Measurements from ENCODE around the gene HNRNPR.
"Not testable (repeated sequence)": the region's sequence is repeated elsewhere in the genome, so short reads cannot be mapped to it uniquely, and the experiment has no call there.

Gene HNRNPR

DNA sequence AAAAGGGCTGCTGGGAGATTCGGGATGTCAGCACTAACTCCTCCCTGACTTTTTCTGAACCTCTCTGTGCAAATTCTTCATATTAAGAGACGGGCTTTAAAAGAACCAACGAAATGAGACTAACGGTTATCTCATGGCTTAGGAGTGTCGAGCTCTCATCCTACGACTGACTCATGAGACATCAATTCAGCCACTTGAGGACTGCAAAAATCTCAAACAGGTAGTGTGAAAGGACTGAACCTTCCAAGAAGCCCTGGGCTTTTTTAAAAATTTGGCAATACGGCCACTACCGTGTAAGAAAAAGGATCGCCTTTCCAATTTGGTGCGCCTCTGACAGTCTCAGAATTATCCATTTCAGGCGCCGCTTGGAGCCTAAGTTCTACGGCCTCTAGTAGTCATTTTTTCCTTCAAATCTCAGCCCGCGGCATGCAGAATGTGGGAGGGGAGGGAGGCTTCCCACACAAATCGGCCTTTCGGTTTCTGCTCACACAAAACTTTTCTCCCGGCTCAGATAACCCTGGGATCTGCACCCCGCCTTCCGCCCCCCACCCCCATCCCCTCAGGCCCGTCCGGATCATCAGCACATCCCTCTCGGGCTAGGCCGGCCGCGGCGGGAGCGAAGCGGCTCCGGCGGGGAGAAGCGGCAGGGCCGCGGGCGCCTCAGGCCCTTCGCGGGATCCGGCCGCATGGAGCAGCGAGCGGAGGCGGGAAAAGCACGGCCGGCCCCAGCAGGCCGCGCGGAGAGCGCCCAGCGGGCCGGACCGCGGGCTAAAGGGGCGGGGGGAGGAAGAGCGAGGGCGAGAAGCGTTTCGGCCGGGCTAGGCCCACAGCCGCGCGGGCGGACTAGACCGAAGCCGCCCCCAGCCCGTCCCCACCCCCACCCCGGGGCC is 618 bp downstream of the HNRNPR start:
- peak overlapping the region; percentile 77 to 91 for H3K4me3 ChIP-seq (ENCODE audit: low read depth in 1 of 2, low read length in 2 of 2)
- H3K27me3 ChIP-seq (ENCODE audit: low read depth, low read length), result no peaks in the 10 kb centered on the region
- H3K27ac ChIP-seq (ENCODE audit: low read length), result peak overlapping the region; percentile 98
- no peaks in the 10 kb centered on the region for H3K9me3 ChIP-seq (ENCODE audit: control insufficient read depth in 1 of 2, low read length in 2 of 2)
- H3K4me1 ChIP-seq (ENCODE audit: control insufficient read depth in 1 of 2, insufficient read depth in 2 of 2, low read length in 2 of 2), result peaks cover 30 to 46% of the 10 kb centered on the region in 2 donors
- peaks cover 0 to 9% of the 10 kb centered on the region in 2 donors for H3K36me3 ChIP-seq (ENCODE audit: control insufficient read depth in 1 of 2, insufficient read depth in 2 of 2, low read length in 2 of 2)

- peak overlapping the region; percentile 77 to 91 for H3K4me3 ChIP-seq (ENCODE audit: low read depth in 1 of 2, low read length in 2 of 2)
- peaks cover 1 to 13% of the 10 kb centered on the region in 2 donors for H3K36me3 ChIP-seq (ENCODE audit: control insufficient read depth in 1 of 2, insufficient read depth in 2 of 2, low read length in 2 of 2)
- peak overlapping the region; percentile 98 for H3K27ac ChIP-seq (ENCODE audit: low read length)
- no peaks in the 10 kb centered on the region for H3K27me3 ChIP-seq (ENCODE audit: low read depth, low read length)
- H3K4me1 ChIP-seq (ENCODE audit: control insufficient read depth in 1 of 2, insufficient read depth in 2 of 2, low read length in 2 of 2), result peaks cover 32 to 49% of the 10 kb centered on the region in 2 donors
- no peaks in the 10 kb centered on the region for H3K9me3 ChIP-seq (ENCODE audit: control insufficient read depth in 1 of 2, low read length in 2 of 2)
Observed at GRCh38 chr1:23341931-23342692, 2.0 kb downstream of the HNRNPR start.

GRCh38 chr1:23339632-23340031 is 4.5 kb downstream of the HNRNPR start:
- H3K27ac ChIP-seq (ENCODE audit: low read length), result no peak overlapping the region
- peaks cover 8 to 29% of the 10 kb centered on the region in 2 donors for H3K36me3 ChIP-seq (ENCODE audit: control insufficient read depth in 1 of 2, insufficient read depth in 2 of 2, low read length in 2 of 2)
- H3K9me3 ChIP-seq (ENCODE audit: control insufficient read depth in 1 of 2, low read length in 2 of 2), result no peaks in the 10 kb centered on the region
- no peaks in the 10 kb centered on the region for H3K27me3 ChIP-seq (ENCODE audit: low read depth, low read length)
- H3K4me1 ChIP-seq (ENCODE audit: control insufficient read depth in 1 of 2, insufficient read depth in 2 of 2, low read length in 2 of 2), result peaks cover 32 to 49% of the 10 kb centered on the region in 2 donors
- H3K4me3 ChIP-seq (ENCODE audit: low read depth in 1 of 2, low read length in 2 of 2), result peak overlapping the region in 1 of 2 donors; percentile 12

DNA sequence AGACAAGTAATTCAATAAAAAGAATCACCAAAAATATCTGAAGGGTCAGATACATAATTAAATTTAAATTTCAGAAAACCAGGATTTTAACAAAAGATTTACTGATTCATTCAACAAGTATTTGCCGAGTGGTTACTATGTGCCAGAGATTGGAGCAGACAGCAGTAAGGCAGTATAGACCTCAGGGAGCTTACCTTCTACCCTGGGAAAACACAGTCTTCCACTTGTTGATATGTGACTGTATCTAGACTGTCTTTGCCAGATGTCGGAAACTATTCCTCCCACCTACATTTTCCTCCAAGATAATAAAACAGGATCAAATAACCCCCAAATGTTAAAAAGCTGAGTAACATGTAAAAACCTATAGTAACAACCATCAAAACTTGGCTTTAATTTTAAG is 6.2 kb downstream of the HNRNPR start:
- H3K36me3 ChIP-seq (ENCODE audit: control insufficient read depth in 1 of 2, insufficient read depth in 2 of 2, low read length in 2 of 2), result peaks cover 17 to 36% of the 10 kb centered on the region in 2 donors
- no peaks in the 10 kb centered on the region for H3K27me3 ChIP-seq (ENCODE audit: low read depth, low read length)
- no peak overlapping the region for H3K4me3 ChIP-seq (ENCODE audit: low read depth in 1 of 2, low read length in 2 of 2)
- H3K9me3 ChIP-seq (ENCODE audit: control insufficient read depth in 1 of 2, low read length in 2 of 2), result no peaks in the 10 kb centered on the region
- peaks cover 31 to 47% of the 10 kb centered on the region in 2 donors for H3K4me1 ChIP-seq (ENCODE audit: control insufficient read depth in 1 of 2, insufficient read depth in 2 of 2, low read length in 2 of 2)
- H3K27ac ChIP-seq (ENCODE audit: low read length), result no peak overlapping the region

- H3K36me3 ChIP-seq (ENCODE audit: control insufficient read depth in 1 of 2, insufficient read depth in 2 of 2, low read length in 2 of 2), result peaks cover 23 to 52% of the 10 kb centered on the region in 2 donors
Observed at GRCh38 chr1:23331713-23332112, 12.4 kb downstream of the HNRNPR start.

GRCh38 chr1:23330846-23331245 is 13.2 kb downstream of the HNRNPR start:
- Histone ChIP-seq H3K27me3 (ENCODE audit: low read depth, low read length) (no peaks in the 10 kb centered on the region), H3K9me3 (ENCODE audit: control insufficient read depth in 1 of 2, low read length in 2 of 2) (no peaks in the 10 kb centered on the region), H3K36me3 (ENCODE audit: control insufficient read depth in 1 of 2, insufficient read depth in 2 of 2, low read length in 2 of 2) (peaks cover 23 to 49% of the 10 kb centered on the region in 2 donors), H3K4me1 (ENCODE audit: control insufficient read depth in 1 of 2, insufficient read depth in 2 of 2, low read length in 2 of 2) (peaks cover 0 to 4% of the 10 kb centered on the region in 2 donors), H3K4me3 (ENCODE audit: low read depth in 1 of 2, low read length in 2 of 2) (no peak overlapping the region), H3K27ac (ENCODE audit: low read length) (no peak overlapping the region)

More at GRCh38 chr1:23331713-23332112, 12.4 kb downstream of the HNRNPR start:
- Histone ChIP-seq H3K4me3 (ENCODE audit: low read depth in 1 of 2, low read length in 2 of 2) (no peak overlapping the region), H3K4me1 (ENCODE audit: control insufficient read depth in 1 of 2, insufficient read depth in 2 of 2, low read length in 2 of 2) (peaks cover 0 to 4% of the 10 kb centered on the region in 2 donors), H3K27ac (ENCODE audit: low read length) (no peak overlapping the region), H3K27me3 (ENCODE audit: low read depth, low read length) (no peaks in the 10 kb centered on the region), H3K9me3 (ENCODE audit: control insufficient read depth in 1 of 2, low read length in 2 of 2) (no peaks in the 10 kb centered on the region)

DNA sequence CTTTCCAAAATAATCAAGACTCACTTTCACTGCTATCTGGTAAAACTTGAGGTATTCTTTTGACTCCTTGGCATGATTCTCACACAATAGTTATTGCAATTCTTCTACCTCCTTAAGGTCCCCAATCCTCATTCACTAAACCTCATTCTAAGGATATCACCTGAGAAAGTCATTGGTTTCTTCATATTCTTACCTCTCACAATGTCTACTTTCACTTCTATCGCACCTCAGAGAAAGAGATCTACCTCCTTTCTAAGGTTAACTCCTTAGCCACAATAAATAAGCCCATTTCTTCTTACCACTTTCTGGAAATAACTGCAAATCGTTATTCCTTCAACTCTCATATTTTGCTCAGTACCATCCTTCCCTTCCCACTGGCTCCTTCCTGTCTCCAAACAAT is 18.7 kb downstream of the HNRNPR start:
- H3K36me3 ChIP-seq (ENCODE audit: control insufficient read depth in 1 of 2, insufficient read depth in 2 of 2, low read length in 2 of 2), result peaks cover 13 to 22% of the 10 kb centered on the region in 2 donors
- no peak overlapping the region for H3K27ac ChIP-seq (ENCODE audit: low read length)
- peaks cover 0 to 12% of the 10 kb centered on the region in 2 donors for H3K4me1 ChIP-seq (ENCODE audit: control insufficient read depth in 1 of 2, insufficient read depth in 2 of 2, low read length in 2 of 2)

DNA sequence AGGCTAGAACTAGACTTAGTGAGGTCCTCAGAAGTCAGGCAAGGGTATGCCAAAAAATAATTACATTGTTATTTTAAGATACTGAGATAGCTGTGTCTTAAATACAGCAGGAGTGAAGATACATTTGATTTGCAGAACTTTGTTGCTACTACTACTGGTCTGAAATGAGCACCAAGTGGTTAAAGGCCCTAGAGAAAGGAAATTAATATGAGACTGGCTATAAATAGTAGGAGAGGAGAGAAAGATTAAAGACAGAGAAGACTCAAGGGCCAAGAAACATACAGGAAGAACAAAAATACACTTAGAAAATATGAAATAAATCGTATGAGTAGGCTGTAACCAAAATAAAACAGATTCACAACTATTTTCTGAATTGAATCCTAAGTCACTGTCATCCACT is 21.3 kb downstream of the HNRNPR start:
- H3K36me3 ChIP-seq (ENCODE audit: control insufficient read depth in 1 of 2, insufficient read depth in 2 of 2, low read length in 2 of 2), result peaks cover 30 to 31% of the 10 kb centered on the region in 2 donors
- no peaks in the 10 kb centered on the region for H3K27me3 ChIP-seq (ENCODE audit: low read depth, low read length)

More for the DNA sequence above, 18.7 kb downstream of the HNRNPR start:
- no peaks in the 10 kb centered on the region for H3K27me3 ChIP-seq (ENCODE audit: low read depth, low read length)
- H3K4me3 ChIP-seq (ENCODE audit: low read depth in 1 of 2, low read length in 2 of 2), result no peak overlapping the region
- H3K9me3 ChIP-seq (ENCODE audit: control insufficient read depth in 1 of 2, low read length in 2 of 2), result no peaks in the 10 kb centered on the region

GRCh38 chr1:23310280-23310679 is 33.8 kb downstream of the HNRNPR start:
- H3K27me3 ChIP-seq (ENCODE audit: low read depth, low read length); H3K9me3 ChIP-seq (ENCODE audit: control insufficient read depth in 1 of 2, low read length in 2 of 2); H3K27ac ChIP-seq (ENCODE audit: low read length); H3K4me3 ChIP-seq (ENCODE audit: low read depth in 1 of 2, low read length in 2 of 2); H3K4me1 ChIP-seq (ENCODE audit: control insufficient read depth in 1 of 2, insufficient read depth in 2 of 2, low read length in 2 of 2): not testable (repeated sequence)
- peaks cover 12 to 43% of the 10 kb centered on the region in 2 donors for H3K36me3 ChIP-seq (ENCODE audit: control insufficient read depth in 1 of 2, insufficient read depth in 2 of 2, low read length in 2 of 2)

More for the DNA sequence above, 21.3 kb downstream of the HNRNPR start:
- peaks cover 0 to 8% of the 10 kb centered on the region in 2 donors for H3K4me1 ChIP-seq (ENCODE audit: control insufficient read depth in 1 of 2, insufficient read depth in 2 of 2, low read length in 2 of 2)
- H3K9me3 ChIP-seq (ENCODE audit: control insufficient read depth in 1 of 2, low read length in 2 of 2), result no peaks in the 10 kb centered on the region
- H3K4me3 ChIP-seq (ENCODE audit: low read depth in 1 of 2, low read length in 2 of 2), result no peak overlapping the region
- H3K27ac ChIP-seq (ENCODE audit: low read length), result no peak overlapping the region

GRCh38 chr1:23304140-23304620 is 39.9 kb downstream of the HNRNPR start:
- H3K27ac ChIP-seq (ENCODE audit: low read length), result no peak overlapping the region

DNA sequence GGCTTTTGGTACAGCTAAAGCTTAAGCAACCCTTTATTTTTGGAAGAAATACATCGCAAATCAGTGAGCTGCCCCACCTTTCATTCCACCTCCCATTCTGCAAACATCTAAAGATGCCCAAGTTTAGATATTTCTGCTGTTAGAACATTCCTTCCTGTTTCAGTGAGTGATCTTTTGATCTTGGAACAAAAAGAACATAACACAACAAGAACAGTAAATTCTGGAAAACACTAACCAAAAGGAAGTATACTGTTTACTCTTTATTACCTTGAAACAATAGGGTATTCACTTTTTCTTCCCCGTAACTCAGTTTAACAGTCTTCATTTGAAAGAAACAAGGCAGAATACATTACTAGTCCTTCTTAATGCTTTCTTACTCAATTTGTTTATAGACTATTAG is 40.6 kb downstream of the HNRNPR start:
- no peaks in the 10 kb centered on the region for H3K4me1 ChIP-seq (ENCODE audit: control insufficient read depth in 1 of 2, insufficient read depth in 2 of 2, low read length in 2 of 2)
- peaks cover 34 to 48% of the 10 kb centered on the region in 2 donors for H3K36me3 ChIP-seq (ENCODE audit: control insufficient read depth in 1 of 2, insufficient read depth in 2 of 2, low read length in 2 of 2)
- no peak overlapping the region for H3K27ac ChIP-seq (ENCODE audit: low read length)
- no peaks in the 10 kb centered on the region for H3K27me3 ChIP-seq (ENCODE audit: low read depth, low read length)
- H3K9me3 ChIP-seq (ENCODE audit: control insufficient read depth in 1 of 2, low read length in 2 of 2), result no peaks in the 10 kb centered on the region
- H3K4me3 ChIP-seq (ENCODE audit: low read depth in 1 of 2, low read length in 2 of 2), result no peak overlapping the region

More at GRCh38 chr1:23304140-23304620, 39.9 kb downstream of the HNRNPR start:
- Histone ChIP-seq H3K9me3 (ENCODE audit: control insufficient read depth in 1 of 2, low read length in 2 of 2) (no peaks in the 10 kb centered on the region), H3K4me3 (ENCODE audit: low read depth in 1 of 2, low read length in 2 of 2) (no peak overlapping the region), H3K4me1 (ENCODE audit: control insufficient read depth in 1 of 2, insufficient read depth in 2 of 2, low read length in 2 of 2) (no peaks in the 10 kb centered on the region), H3K36me3 (ENCODE audit: control insufficient read depth in 1 of 2, insufficient read depth in 2 of 2, low read length in 2 of 2) (peaks cover 34 to 42% of the 10 kb centered on the region in 2 donors), H3K27me3 (ENCODE audit: low read depth, low read length) (no peaks in the 10 kb centered on the region)
